Aorta (tissue), 5 donors: ENCODE measurements around the gene MRPL39. TPM values are rescaled to one million over a fixed set of nuclear protein-coding genes. Genes with fewer than 3 reads are reported as not detected.

Experiments used
- ATAC-seq: fragments of 200-7000 bp; cut with Tn5 transposase; one replicate; pipeline ENCODE4 v1.9.1; 2022; ENCODE audit warnings: moderate library complexity; ENCODE audit not compliant: low FRiP score
- DNase-seq, 2 donors: peaks; one replicate each; pipeline ENCODE4 v3.0.0-alpha.2; 2020
- H3K27ac ChIP-seq, 2 donors: one replicate each; pipeline ENCODE4 v1.5.1; 2013; ENCODE audit warnings: low read length in 2 of 2, mild to moderate bottlenecking in 2 of 2, moderate library complexity in 2 of 2, control low read depth in 1 of 2, inconsistent platforms in 1 of 2, low read depth in 1 of 2
- H3K27me3 ChIP-seq, 2 donors: one replicate each; pipeline ENCODE4 v1.6.1; 2013; ENCODE audit warnings: control low read depth in 1 of 2, low read length in 1 of 2, mild to moderate bottlenecking in 1 of 2, moderate library complexity in 1 of 2; ENCODE audit not compliant: insufficient read depth in 2 of 2, control insufficient read depth in 1 of 2
- H3K36me3 ChIP-seq, 2 donors: one replicate each; pipeline ENCODE4 v1.6.1; 2013; ENCODE audit warnings: control low read depth in 1 of 2, low read length in 1 of 2, mild to moderate bottlenecking in 1 of 2; ENCODE audit not compliant: insufficient read depth in 2 of 2, control insufficient read depth in 1 of 2
- H3K4me1 ChIP-seq, 2 donors: one replicate each; pipeline ENCODE4 v1.6.1; 2013; ENCODE audit warnings: low read length in 2 of 2, control low read depth in 1 of 2, mild to moderate bottlenecking in 1 of 2, moderate library complexity in 1 of 2; ENCODE audit not compliant: insufficient read depth in 2 of 2, control insufficient read depth in 1 of 2
- H3K4me3 ChIP-seq, 2 donors: one replicate each; pipeline ENCODE4 v1.5.1; 2013; ENCODE audit warnings: low read length in 2 of 2, control low read depth in 1 of 2, mild to moderate bottlenecking in 1 of 2
- H3K9me3 ChIP-seq: one replicate; pipeline ENCODE4 v1.6.1; 2013; ENCODE audit warnings: mild to moderate bottlenecking, low read length; ENCODE audit not compliant: control insufficient read depth
- WGBS, 2 donors: extraction: QIAGEN DNeasy Blood & Tissue Kit; methylation state at CpG; one replicate each; pipeline ENCODE4 v1.1.7; 2013; 5-methylcytosine and 5-hydroxymethylcytosine counted together
- intact Hi-C, 2 donors: fragments of 100-400 bp; cut with DNase I; formaldehyde crosslinking; loops; one replicate each; pipeline versions ENCODE4 v1.14.2 to v1.15.0; 2022
- long read RNA-seq, 2 donors: library from polyadenylated mRNA; unstranded; transcript quantifications; one replicate each; pipeline ENCODE4 v2.0.0, GENCODE V29; 2020 to 2021
- polyA plus RNA-seq, 2 donors: library from polyadenylated mRNA; stranded (reverse); fragments of 200-250 nt; gene quantifications; one replicate each; pipeline ENCODE4 v1.2.3, GENCODE V29; 2013
- total RNA-seq, 2 donors: library from RNA; stranded (reverse); fragmentation: NEBNext Ultra II Directional; extraction: Animal tissue kit (Norgen Biotek cat#: 25700); gene quantifications; one replicate each; pipeline ENCODE4 v1.2.1, GENCODE V29; 2021
- donor health status: healthy with polysubstance abuse.
- donor health status: Bipolar disorder and iron deficiency.
- donor health status: DM: no; HTN: no; CAD: no.
- donor health status: DM: no; HTN: no; CAD: no.
- donor health status: DM: yes; HTN: yes; CAD: no.

Gene MRPL39
- total RNA-seq (10 to 100 TPM; 15.8 to 16.8 TPM), polyA plus RNA-seq (10 to 100 TPM; 19.6 to 30.3 TPM)
- long read RNA-seq, donor 1, transcript MRPL39-202 (10 exons, 1,110 nt): major isoform, 12 of 17 reads
- long read RNA-seq, donor 1, partial matches to known transcripts: 5 of 17 reads
- long read RNA-seq, donor 1, other reads (novel, unspliced or antisense): 0 of 17 reads
- long read RNA-seq, donor 2, transcript MRPL39-202 (10 exons, 1,110 nt): major isoform, 6 of 8 reads
- long read RNA-seq, donor 2, partial matches to known transcripts: 1 of 8 reads
- long read RNA-seq, donor 2, other reads (novel, unspliced or antisense): 1 of 8 reads

DNA sequence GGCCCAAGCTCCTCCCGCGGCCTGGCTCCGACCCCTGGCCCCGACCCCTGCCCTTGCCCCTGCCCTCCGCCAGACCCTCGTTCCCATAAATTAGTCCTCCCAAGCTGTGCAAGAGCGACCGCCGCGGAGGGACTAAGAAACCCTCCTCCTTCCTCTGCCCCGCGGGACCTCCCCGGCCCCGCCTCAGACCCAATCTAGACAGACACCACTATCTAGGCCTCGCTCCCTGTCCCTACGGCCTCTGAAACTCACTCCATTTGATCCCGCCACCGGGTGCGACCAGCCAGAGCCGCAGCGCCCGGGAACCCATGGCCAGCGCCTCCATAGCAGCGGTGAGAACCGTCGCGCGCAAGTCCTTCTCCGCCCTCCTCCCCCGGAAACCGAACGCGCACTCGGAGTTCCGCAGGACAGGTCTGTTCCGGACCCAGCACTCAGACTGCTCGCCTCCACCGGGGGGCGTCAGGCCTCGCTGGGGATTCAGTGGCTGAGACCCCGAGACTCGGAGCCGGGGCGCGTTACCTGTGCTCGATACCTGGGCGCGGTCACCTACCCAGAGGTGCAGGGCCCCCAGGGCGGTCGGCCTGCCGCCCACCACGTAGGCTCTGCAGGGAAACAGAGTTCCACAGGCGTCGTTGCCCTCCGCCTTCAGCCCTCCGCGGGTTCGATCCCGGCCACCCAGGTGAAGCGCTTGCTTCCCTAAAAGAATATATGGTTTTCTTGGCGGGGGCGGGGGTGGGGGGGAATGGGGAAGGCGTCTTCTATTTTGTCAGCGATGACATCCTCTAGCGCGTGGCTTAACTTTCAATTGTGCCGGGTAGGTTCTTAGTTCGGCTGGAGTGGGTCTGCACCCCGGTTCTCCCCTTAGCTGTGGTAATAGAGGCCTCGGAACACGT is at the start of gene MRPL39:
MRPL39 (minus strand) TSS at position 331 of the 893 bp plus-strand sequence; CDS start at position 325, 6 bp downstream.
- Histone ChIP-seq H3K4me3 (peak within 1 kb of the TSS; percentile 88 to 90), H3K27ac (peak within 1 kb of the TSS in 1 of 2 donors; percentile 38), H3K9me3 (no peaks in the 10 kb centered on the region), H3K27me3 (no peaks in the 10 kb centered on the region), H3K4me1 (peaks cover 0 to 4% of the 10 kb centered on the region in 2 donors), H3K36me3 (peaks cover 0 to 4% of the 10 kb centered on the region in 2 donors)
- DNase-seq (peak; percentile 92 to 95), ATAC-seq (peak; percentile 98)
- intact Hi-C loops: loop anchor here (2.0 kb wide), 2 partner anchors 101 to 103 kb away; no protein-coding TSS in a partner anchor
- 0 to 1% methylated on average over 71 of the region's 71 CpGs for WGBS, 2 donors

DNA sequence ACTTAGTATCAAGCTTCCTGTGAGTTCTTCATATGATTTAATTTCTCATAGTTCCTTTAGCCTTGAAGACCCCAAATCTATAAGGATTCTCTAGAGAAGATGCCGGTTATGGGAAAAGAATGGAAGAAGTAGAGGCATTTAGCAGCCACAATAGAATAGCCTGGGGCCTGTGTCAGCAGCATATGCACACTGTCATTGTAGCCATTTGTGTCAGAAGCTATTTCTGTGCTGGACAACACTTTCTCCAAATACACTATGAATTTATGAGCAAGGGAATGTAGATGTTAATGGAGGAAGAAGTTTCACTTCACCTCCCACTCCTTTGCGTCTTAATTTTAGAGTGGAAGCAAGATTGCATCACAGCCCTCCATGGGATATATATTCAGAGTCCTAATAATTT is 49.1 kb upstream of the MRPL39 start:
- peaks cover 0 to 1% of the 10 kb centered on the region in 2 donors for H3K4me1 ChIP-seq
- WGBS, 2 donors: 91 to 98% methylated on average over 2 of the region's 2 CpGs
- H3K36me3 ChIP-seq: no peaks in the 10 kb centered on the region
- no peak overlapping the region for H3K4me3 ChIP-seq
- H3K27ac ChIP-seq: no peak overlapping the region
- DNase-seq: no peak
- H3K9me3 ChIP-seq: no peaks in the 10 kb centered on the region
- intact Hi-C loops: no loop called here
- no peaks in the 10 kb centered on the region for H3K27me3 ChIP-seq
- ATAC-seq: no peak

DNA sequence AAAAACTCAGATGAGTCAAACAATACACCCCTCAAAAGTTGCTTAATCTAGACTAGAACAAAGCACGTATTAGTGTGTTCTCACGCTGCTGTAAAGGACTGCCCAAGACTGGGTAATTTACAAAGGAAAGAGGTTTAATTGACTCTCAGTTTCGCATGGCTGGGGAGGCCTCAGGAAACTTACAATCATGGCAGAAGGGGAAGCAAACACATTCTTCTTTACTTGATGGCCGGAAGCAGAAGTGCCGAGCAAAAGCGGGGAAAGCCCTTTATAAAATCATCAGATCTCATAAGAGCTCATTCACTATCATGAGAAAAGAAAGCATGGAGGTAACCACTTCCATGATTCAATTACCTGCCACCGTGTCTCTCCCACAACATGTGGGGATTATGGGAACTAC is 41.9 kb upstream of the MRPL39 start:
- intact Hi-C loops: no loop called here
- H3K27ac ChIP-seq: no peak overlapping the region
- no peaks in the 10 kb centered on the region for H3K9me3 ChIP-seq
- H3K4me3 ChIP-seq: no peak overlapping the region
- H3K36me3 ChIP-seq: no peaks in the 10 kb centered on the region
- H3K27me3 ChIP-seq: no peaks in the 10 kb centered on the region
- DNase-seq (no peak), ATAC-seq (no peak)
- 88 to 93% methylated on average over 7 of the region's 7 CpGs for WGBS, 2 donors
- H3K4me1 ChIP-seq: peaks cover 0 to 1% of the 10 kb centered on the region in 2 donors

DNA sequence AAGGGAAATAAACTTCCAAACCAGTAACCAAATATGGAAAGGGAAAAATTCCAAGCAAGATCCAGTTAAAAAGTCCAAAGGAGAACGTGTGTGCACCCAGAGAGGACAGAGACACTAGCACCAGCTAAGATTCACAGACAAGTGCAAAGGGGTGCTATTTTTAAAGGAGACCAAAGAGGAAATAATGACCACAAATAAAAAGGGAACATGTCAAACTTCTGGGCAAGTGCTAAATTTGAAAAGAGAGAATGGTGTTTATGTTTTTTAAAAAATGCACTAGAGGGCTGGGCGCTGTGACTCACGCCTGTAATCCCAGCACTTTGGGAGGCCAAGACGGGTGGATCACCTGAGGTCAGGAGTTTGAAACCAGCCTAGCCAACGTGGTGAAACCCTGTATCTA is 40.4 kb upstream of the MRPL39 start:
- H3K27me3 ChIP-seq: no peaks in the 10 kb centered on the region
- H3K4me3 ChIP-seq: no peak overlapping the region
- intact Hi-C loops: no loop called here
- H3K36me3 ChIP-seq: no peaks in the 10 kb centered on the region
- no peak overlapping the region for H3K27ac ChIP-seq
- DNase-seq (no peak), ATAC-seq (no peak)
- no peaks in the 10 kb centered on the region for H3K9me3 ChIP-seq
- peaks cover 0 to 1% of the 10 kb centered on the region in 2 donors for H3K4me1 ChIP-seq
- WGBS, 2 donors: 64 to 66% methylated on average over 5 of the region's 5 CpGs

DNA sequence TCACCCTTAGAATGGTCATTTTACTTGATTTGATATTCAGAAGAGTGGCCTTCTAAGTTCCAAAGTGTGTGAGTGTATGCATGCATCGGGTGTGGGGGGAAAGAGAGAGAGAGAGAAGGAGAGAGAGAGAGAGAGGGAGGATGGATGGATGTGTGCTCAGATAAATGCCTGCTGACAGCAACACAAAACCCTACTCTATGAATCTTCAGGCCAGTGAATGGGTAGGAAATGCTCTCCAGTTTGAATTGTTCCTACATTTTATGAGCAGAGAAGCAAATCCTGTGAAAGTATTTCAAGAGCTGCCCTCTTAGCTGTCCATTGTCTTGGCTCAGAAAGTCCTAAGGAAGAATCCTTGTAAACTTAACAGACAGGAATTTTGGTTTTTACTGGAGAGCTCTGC is 39.2 kb upstream of the MRPL39 start:
- Histone ChIP-seq H3K9me3 (no peaks in the 10 kb centered on the region), H3K4me1 (no peaks in the 10 kb centered on the region), H3K4me3 (no peak overlapping the region), H3K27ac (no peak overlapping the region), H3K36me3 (no peaks in the 10 kb centered on the region), H3K27me3 (no peaks in the 10 kb centered on the region)
- intact Hi-C loops: no loop called here
- ATAC-seq (no peak), DNase-seq (no peak)
- 86 to 91% methylated on average over 1 of the region's 1 CpG for WGBS, 2 donors

DNA sequence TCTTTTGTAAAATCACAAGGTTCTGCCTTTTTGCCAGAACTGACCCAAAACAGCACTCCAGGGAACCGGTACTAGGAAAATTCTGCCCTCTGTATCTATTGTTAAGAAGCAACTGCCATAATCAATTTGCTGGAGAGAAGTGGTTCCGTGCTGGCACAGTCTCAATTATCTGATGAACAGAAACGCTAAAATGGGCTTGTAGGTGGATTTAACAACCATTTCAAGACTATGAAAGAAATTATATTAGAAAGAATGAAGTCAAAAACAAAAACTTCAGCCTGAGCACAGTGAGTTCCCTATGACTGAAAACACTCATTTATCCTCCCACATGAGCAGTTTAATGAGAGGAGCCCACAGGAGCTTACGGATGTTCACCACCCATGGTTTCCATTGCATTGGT is 36.2 kb upstream of the MRPL39 start:
- no peaks in the 10 kb centered on the region for H3K9me3 ChIP-seq
- intact Hi-C loops: no loop called here
- H3K27ac ChIP-seq: no peak overlapping the region
- H3K4me3 ChIP-seq: no peak overlapping the region
- H3K4me1 ChIP-seq: no peaks in the 10 kb centered on the region
- no peaks in the 10 kb centered on the region for H3K27me3 ChIP-seq
- no peak for ATAC-seq
- H3K36me3 ChIP-seq: no peaks in the 10 kb centered on the region
- WGBS, 2 donors: 85 to 94% methylated on average over 4 of the region's 4 CpGs
- DNase-seq: no peak

DNA sequence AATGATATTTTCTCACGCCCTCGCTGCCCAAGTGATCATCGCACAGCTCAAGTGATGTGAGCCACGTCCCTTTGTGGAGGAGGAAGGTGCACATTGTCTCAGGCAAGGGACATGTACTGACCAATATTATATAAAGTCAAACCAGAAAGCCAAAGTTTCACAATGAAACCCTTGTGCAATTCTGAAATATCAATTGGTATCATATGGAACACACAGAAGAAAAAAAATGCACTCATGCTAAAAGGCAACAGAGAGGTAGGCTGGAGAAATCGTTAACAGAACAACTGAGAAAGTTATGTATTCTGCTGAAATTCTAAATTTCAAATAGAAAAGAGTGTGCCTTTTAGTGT is 33.6 kb upstream of the MRPL39 start:
- Histone ChIP-seq H3K36me3 (no peaks in the 10 kb centered on the region), H3K27me3 (no peaks in the 10 kb centered on the region), H3K27ac (no peak overlapping the region), H3K4me3 (no peak overlapping the region), H3K4me1 (no peaks in the 10 kb centered on the region), H3K9me3 (no peaks in the 10 kb centered on the region)
- intact Hi-C loops: no loop called here
- DNase-seq (no peak), ATAC-seq (no peak)
- 65 to 70% methylated on average over 5 of the region's 5 CpGs for WGBS, 2 donors

DNA sequence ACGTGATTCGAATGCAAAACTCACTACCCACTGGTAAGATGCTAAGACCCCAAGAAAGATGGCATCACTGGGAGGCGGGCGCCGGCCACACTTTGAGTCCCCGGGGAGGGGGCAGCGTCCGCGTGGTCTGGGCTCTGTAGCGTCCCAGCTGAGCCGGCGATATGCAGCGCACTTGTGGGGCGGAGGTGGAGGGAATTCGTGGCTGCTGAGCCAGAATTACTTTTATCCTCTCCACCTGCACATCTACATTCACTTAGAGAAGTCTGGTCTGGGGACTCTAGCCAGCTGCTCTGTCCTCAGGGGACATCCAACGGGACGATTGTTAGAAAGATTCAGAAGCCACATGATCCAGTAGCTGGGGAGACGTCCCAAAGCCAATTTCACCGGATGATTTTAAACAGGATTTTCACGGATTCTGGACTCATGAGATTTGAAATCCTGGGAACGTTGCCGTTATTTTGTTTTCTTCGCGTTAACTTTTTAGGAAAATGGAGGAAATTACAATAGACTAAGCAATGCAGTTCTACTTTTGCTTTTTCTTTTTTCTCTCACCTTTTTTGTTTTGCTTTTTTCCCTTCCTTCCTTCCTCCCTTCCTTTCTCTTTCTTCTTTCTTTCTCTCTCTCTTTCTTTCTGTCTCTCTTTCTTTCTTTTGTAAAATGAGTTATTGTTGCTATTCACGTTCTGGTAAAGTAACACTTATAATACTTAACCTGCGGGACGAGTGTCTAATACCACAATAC is 33.1 kb upstream of the MRPL39 start:
- Histone ChIP-seq H3K4me3 (peak overlapping the region; percentile 76 to 90), H3K9me3 (no peaks in the 10 kb centered on the region), H3K27ac (no peak overlapping the region), H3K4me1 (no peaks in the 10 kb centered on the region), H3K36me3 (no peaks in the 10 kb centered on the region), H3K27me3 (no peaks in the 10 kb centered on the region)
- WGBS, 2 donors: 6 to 7% methylated on average over 27 of the region's 27 CpGs
- ATAC-seq (peak; percentile 72), DNase-seq (peak; percentile 50 to 79)
- intact Hi-C loops: no loop called here
